DOHH2 (cell line): ENCODE measurements around the gene SLC9A7.

ENCODE experiments used
- EZH2phosphoT487 ChIP-seq: fragments of 200-600 bp; sonication (generic); IDR thresholded peaks from 2 replicates; pipeline ENCODE4 v1.6.1; 2017; ENCODE audit warnings: borderline replicate concordance, mild to moderate bottlenecking, antibody characterized with exemption, low read length, moderate library complexity, mixed read lengths
- TF ChIP-seq, protein P1 (sequence below): fragments of 200-600 bp; sonication (generic); IDR thresholded peaks from one replicate; pipeline ENCODE4 v1.5.1; 2014; ENCODE audit warnings: antibody characterized with exemption, mild to moderate bottlenecking, low read depth, low read length; ENCODE audit not compliant: poor library complexity, severe bottlenecking

DNA sequence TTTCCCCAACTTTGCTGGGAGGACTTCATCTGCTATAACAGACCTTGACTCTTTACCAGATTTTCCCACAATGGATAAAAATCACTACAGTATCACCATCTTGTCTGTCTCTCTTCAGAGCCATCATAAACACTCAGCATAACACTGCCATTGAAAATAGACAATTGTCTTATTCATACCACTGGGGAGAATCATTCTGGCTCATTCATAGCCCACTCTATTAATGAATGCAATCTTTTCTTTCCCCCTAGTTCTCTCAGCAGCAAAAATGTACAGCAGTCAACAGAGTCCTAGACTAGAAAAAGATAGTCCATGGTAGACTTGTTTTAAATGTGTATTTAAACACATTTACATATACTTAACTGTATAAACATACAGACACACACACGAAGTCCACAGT is 19.2 kb downstream of the SLC9A7 start:
- TF ChIP-seq, protein P1, sequence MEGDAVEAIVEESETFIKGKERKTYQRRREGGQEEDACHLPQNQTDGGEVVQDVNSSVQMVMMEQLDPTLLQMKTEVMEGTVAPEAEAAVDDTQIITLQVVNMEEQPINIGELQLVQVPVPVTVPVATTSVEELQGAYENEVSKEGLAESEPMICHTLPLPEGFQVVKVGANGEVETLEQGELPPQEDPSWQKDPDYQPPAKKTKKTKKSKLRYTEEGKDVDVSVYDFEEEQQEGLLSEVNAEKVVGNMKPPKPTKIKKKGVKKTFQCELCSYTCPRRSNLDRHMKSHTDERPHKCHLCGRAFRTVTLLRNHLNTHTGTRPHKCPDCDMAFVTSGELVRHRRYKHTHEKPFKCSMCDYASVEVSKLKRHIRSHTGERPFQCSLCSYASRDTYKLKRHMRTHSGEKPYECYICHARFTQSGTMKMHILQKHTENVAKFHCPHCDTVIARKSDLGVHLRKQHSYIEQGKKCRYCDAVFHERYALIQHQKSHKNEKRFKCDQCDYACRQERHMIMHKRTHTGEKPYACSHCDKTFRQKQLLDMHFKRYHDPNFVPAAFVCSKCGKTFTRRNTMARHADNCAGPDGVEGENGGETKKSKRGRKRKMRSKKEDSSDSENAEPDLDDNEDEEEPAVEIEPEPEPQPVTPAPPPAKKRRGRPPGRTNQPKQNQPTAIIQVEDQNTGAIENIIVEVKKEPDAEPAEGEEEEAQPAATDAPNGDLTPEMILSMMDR: no peak
- TF ChIP-seq EZH2phosphoT487: no peak
